PC-3 (cell line): ENCODE measurements around the gene TIPARP. TPM values are rescaled to one million over a fixed set of nuclear protein-coding genes. Genes with fewer than 3 reads are reported as not detected.

Experiments used
- ATAC-seq: fragments of 200-7000 bp; cut with Tn5 transposase; 2 replicates; pipeline ENCODE4 v1.9.1; 2020; ENCODE audit warnings: mild to moderate bottlenecking, moderate library complexity
- BruUV-seq: library from RNA; stranded (reverse); fragments of 400-500 nt; replicated peaks from 2 replicates; lab custom pipeline; 2021; lab: Mats Ljungman, UMichigan
- CTCF ChIA-PET: fragments of 300-600 bp; sonication (Branson Sonifier 250); formaldehyde crosslinking; loops from one replicate; lab custom pipeline; 2022; ENCODE audit warnings: antibody characterized with exemption; lab: Charles Lee
- POLR2A ChIA-PET: fragments of 300-600 bp; sonication (Branson Sonifier 250); formaldehyde crosslinking; loops from one replicate; lab custom pipeline; 2022; ENCODE audit warnings: antibody characterized with exemption; ENCODE audit not compliant: unreplicated experiment; lab: Charles Lee
- DNase-seq: peaks from one replicate; pipeline ENCODE4 v3.0.0-alpha.2; 2015
- H2AFZ ChIP-seq: fragments of 300-600 bp; sonication (generic); 2 replicates; pipeline ENCODE4 v1.6.0; 2016; ENCODE audit warnings: antibody characterized with exemption, low read length
- H3F3A ChIP-seq: fragments of 300-600 bp; sonication (generic); one replicate; pipeline ENCODE4 v1.6.0; 2017; ENCODE audit warnings: antibody characterized with exemption, low read length, control low read depth, mild to moderate bottlenecking; ENCODE audit not compliant: unreplicated experiment
- H3K27ac ChIP-seq: fragments of 300-600 bp; sonication (generic); 2 replicates; pipeline ENCODE4 v1.5.1; 2016; ENCODE audit warnings: mild to moderate bottlenecking, low read length
- H3K27me3 ChIP-seq: fragments of 300-600 bp; sonication (generic); 2 replicates; pipeline ENCODE4 v1.6.1; 2016; ENCODE audit warnings: low read length, mixed read lengths
- H3K36me3 ChIP-seq: fragments of 300-600 bp; sonication (generic); 2 replicates; pipeline ENCODE4 v1.6.1; 2016; ENCODE audit warnings: low read depth, mixed run types, low read length, mixed read lengths
- H3K4me1 ChIP-seq: fragments of 300-600 bp; sonication (generic); 2 replicates; pipeline ENCODE4 v1.5.1; 2016; ENCODE audit warnings: low read length; ENCODE audit not compliant: insufficient read depth
- H3K4me2 ChIP-seq: fragments of 300-600 bp; sonication (generic); 2 replicates; pipeline ENCODE4 v1.6.0; 2016; ENCODE audit warnings: low read length
- H3K4me3 ChIP-seq: fragments of 300-600 bp; sonication (generic); 2 replicates; pipeline ENCODE4 v1.5.1; 2016; ENCODE audit warnings: mild to moderate bottlenecking, low read length, mixed read lengths
- H3K79me2 ChIP-seq: fragments of 300-600 bp; sonication (generic); 2 replicates; pipeline ENCODE4 v1.6.1; 2017; ENCODE audit warnings: low read length, mixed read lengths
- H3K9ac ChIP-seq: fragments of 300-600 bp; sonication (generic); 2 replicates; pipeline ENCODE4 v1.6.0; 2016; ENCODE audit warnings: mild to moderate bottlenecking, low read length
- H3K9me2 ChIP-seq: fragments of 300-600 bp; sonication (generic); replicated peaks from 2 replicates; pipeline ENCODE4 v1.6.1; 2016; ENCODE audit warnings: mixed run types, low read length, mixed read lengths
- H3K9me3 ChIP-seq: fragments of 300-600 bp; sonication (generic); 2 replicates; pipeline ENCODE4 v1.6.1; 2016; ENCODE audit warnings: low read length, mixed read lengths
- H4K20me1 ChIP-seq: fragments of 300-600 bp; sonication (generic); 2 replicates; pipeline ENCODE4 v1.6.1; 2016; ENCODE audit warnings: low read length, mixed read lengths
- EZH2 ChIP-seq: fragments of 300-600 bp; sonication (generic); IDR thresholded peaks from one replicate; pipeline ENCODE4 v1.6.1; 2017; ENCODE audit warnings: antibody characterized with exemption, mild to moderate bottlenecking, low read length; ENCODE audit not compliant: unreplicated experiment
- EZH2phosphoT487 ChIP-seq: fragments of 300-600 bp; sonication (generic); IDR thresholded peaks from 2 replicates; pipeline ENCODE4 v1.6.1; 2018; ENCODE audit warnings: mild to moderate bottlenecking, antibody characterized with exemption, low read length, borderline replicate concordance
- intact Hi-C: fragments of 100-400 bp; cut with micrococcal nuclease; formaldehyde crosslinking; loops from 2 replicates; pipeline ENCODE4 v1.9.0; 2023
- total RNA-seq: library from RNA; depleted of rRNA; stranded (reverse); fragments of >200 nt; gene quantifications from 2 replicates; pipeline ENCODE4 v1.2.3, GENCODE V29; 2014
- TF ChIP-seq, protein P1 (sequence below): fragments of 300-600 bp; sonication (generic); conservative IDR thresholded peaks from 2 replicates; pipeline ENCODE4 v1.5.1; 2017; ENCODE audit warnings: antibody characterized with exemption, low read depth, mild to moderate bottlenecking, low read length

The TIPARP gene
- total RNA-seq, 1 experiment from 2014 or later, result 84.7 TPM

GRCh38 chr3:156635973-156636372 lies 38.4 kb upstream of the TIPARP start:
- ChIA-PET CTCF (no interaction called here), POLR2A (no interaction called here)
- Histone ChIP-seq H3K9me3 (no peaks in the 10 kb centered on the region), H3K27ac (no peak overlapping the region), H3F3A (no peaks in the 10 kb centered on the region), H3K79me2 (no peaks in the 10 kb centered on the region), H3K4me1 (peaks cover 18% of the 10 kb centered on the region), H3K4me2 (no peak overlapping the region), H3K27me3 (no peaks in the 10 kb centered on the region), H3K36me3 (no peaks in the 10 kb centered on the region), H3K9ac (no peak overlapping the region), H3K4me3 (no peak overlapping the region), H2AFZ (no peak overlapping the region), H3K9me2 (no peaks in the 10 kb centered on the region), H4K20me1 (no peaks in the 10 kb centered on the region)
- TF ChIP-seq EZH2, result no peak
- TF ChIP-seq, protein P1, sequence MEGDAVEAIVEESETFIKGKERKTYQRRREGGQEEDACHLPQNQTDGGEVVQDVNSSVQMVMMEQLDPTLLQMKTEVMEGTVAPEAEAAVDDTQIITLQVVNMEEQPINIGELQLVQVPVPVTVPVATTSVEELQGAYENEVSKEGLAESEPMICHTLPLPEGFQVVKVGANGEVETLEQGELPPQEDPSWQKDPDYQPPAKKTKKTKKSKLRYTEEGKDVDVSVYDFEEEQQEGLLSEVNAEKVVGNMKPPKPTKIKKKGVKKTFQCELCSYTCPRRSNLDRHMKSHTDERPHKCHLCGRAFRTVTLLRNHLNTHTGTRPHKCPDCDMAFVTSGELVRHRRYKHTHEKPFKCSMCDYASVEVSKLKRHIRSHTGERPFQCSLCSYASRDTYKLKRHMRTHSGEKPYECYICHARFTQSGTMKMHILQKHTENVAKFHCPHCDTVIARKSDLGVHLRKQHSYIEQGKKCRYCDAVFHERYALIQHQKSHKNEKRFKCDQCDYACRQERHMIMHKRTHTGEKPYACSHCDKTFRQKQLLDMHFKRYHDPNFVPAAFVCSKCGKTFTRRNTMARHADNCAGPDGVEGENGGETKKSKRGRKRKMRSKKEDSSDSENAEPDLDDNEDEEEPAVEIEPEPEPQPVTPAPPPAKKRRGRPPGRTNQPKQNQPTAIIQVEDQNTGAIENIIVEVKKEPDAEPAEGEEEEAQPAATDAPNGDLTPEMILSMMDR, result no peak
- TF ChIP-seq EZH2phosphoT487, result no peak
- DNase-seq (no peak), ATAC-seq (no peak)
- intact Hi-C loops, result no loop called here
- BruUV-seq, result no TSS peak

- H3K36me3 ChIP-seq, result no peaks in the 10 kb centered on the region
- H3K4me3 ChIP-seq, result no peak overlapping the region
- H3K9me3 ChIP-seq, result no peaks in the 10 kb centered on the region
- no peak overlapping the region for H2AFZ ChIP-seq
- peaks cover 11% of the 10 kb centered on the region; the same call in 1 of the 2 replicates for H3K4me1 ChIP-seq
- no peaks in the 10 kb centered on the region for H3K79me2 ChIP-seq
- POLR2A ChIA-PET, result interaction anchor here (0.6 kb wide), 2 partner anchors 36 to 83 kb away, joined by 3 read pairs; partner anchors contain the start of gene SSR3
- H3F3A ChIP-seq, result no peaks in the 10 kb centered on the region
- CTCF ChIA-PET, result no interaction called here
- DNase-seq (peak; percentile 78), ATAC-seq (peak; percentile 64)
- TF ChIP-seq EZH2phosphoT487 (no peak), EZH2 (no peak)
- TF ChIP-seq, protein P1, result no peak
- no peak overlapping the region for H3K9ac ChIP-seq
- H3K9me2 ChIP-seq, result no peaks in the 10 kb centered on the region
- no peak overlapping the region for H3K4me2 ChIP-seq
- no TSS peak for BruUV-seq
- no peaks in the 10 kb centered on the region for H3K27me3 ChIP-seq
- intact Hi-C loops, result no loop called here
- H4K20me1 ChIP-seq, result no peaks in the 10 kb centered on the region
- no peak overlapping the region for H3K27ac ChIP-seq
These were observed 36.8 kb upstream of the TIPARP start for GRCh38 chr3:156637480-156638022.

- POLR2A ChIA-PET, result interaction anchor here (0.6 kb wide), 2 partner anchors 37 to 83 kb away, joined by 3 read pairs; partner anchors contain the start of gene SSR3
- BruUV-seq, result no TSS peak
- no peak overlapping the region for H3K9ac ChIP-seq
- H3K4me1 ChIP-seq, result peaks cover 11% of the 10 kb centered on the region; the same call in 1 of the 2 replicates
- H3K9me2 ChIP-seq, result no peaks in the 10 kb centered on the region
- peak; percentile 58 for ATAC-seq
- H3K27me3 ChIP-seq, result no peaks in the 10 kb centered on the region
- DNase-seq, result peak; percentile 29
- CTCF ChIA-PET, result no interaction called here
- H3K36me3 ChIP-seq, result no peaks in the 10 kb centered on the region
- peak overlapping the region; percentile 11 for H3K4me2 ChIP-seq
- H3K79me2 ChIP-seq, result no peaks in the 10 kb centered on the region
- H3K27ac ChIP-seq, result 0 out of 2 replicates have a peak overlapping the region, but pooled peaks have one; percentile 15
- H3K4me3 ChIP-seq, result no peak overlapping the region
- no peaks in the 10 kb centered on the region for H4K20me1 ChIP-seq
- no peaks in the 10 kb centered on the region for H3F3A ChIP-seq
- TF ChIP-seq EZH2phosphoT487 (no peak), EZH2 (no peak)
- TF ChIP-seq, protein P1, result no peak
- intact Hi-C loops, result no loop called here
- H3K9me3 ChIP-seq, result no peaks in the 10 kb centered on the region
- H2AFZ ChIP-seq, result no peak overlapping the region
These were observed 36.1 kb upstream of the TIPARP start for GRCh38 chr3:156638271-156638670.
